HG03565 (cell line): ENCODE results near the gene MAD1L1.

Source experiments
- ATAC-seq: cut with Tn5 transposase; IDR thresholded peaks from one replicate; pipeline ENCODE4 v1.9.1; 2021; ENCODE audit warnings: mild to moderate bottlenecking, moderate library complexity; ENCODE audit not compliant: unreplicated experiment

MAD1L1 gene

DNA sequence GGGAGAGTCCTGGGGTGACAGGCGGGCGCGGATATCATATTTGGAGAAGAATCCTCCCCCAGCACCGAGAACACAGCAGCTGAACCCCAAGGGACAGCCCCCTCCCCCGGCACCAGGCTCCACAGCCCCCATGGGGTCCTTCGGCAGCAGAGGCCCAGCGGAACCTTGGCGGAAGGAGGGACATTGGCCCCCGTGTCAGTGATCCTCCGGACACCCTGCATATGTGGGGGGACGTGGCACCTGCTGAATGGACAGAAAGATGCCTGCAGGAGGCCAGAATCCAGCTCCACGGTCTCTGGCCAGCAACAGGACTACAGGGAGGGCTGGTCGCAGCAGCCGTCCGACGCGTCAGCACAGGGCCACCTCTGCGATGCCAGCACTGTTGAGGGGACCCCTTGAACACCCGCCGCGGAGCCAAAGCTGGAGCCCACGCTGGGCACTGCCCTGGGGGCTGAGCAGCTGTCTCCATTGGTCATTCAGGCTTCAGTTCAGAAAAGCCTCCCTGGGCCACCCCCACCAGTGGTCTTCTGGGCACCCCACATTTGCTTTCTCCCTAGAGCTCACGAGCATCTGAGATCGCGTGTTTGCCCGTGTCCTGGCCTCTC, 322.6 kb downstream of the MAD1L1 start:
- ATAC-seq: no peak

DNA sequence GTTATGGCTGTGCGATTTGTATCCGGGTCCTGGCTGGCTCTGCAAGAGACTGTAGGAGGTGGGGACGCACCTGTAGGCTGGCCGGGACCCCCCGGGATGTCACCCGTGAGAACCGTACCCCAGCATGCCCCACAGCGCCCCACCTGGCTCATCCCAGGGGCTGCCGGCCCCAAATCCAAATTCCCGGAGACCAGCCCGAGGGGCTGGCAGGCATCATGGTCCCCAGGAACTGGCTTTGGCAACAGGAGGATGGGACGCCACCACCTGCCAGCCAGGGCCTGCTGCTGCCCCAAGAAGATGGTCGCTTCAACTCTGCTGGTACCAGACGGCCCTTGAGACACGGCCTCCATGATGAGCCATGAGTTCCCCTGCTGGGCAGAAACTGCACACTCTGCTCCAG, 323.3 kb downstream of the MAD1L1 start:
- no peak for ATAC-seq

- ATAC-seq: no peak
Observed at GRCh38 chr7:1908823-1909420, 323.8 kb downstream of the MAD1L1 start.

DNA sequence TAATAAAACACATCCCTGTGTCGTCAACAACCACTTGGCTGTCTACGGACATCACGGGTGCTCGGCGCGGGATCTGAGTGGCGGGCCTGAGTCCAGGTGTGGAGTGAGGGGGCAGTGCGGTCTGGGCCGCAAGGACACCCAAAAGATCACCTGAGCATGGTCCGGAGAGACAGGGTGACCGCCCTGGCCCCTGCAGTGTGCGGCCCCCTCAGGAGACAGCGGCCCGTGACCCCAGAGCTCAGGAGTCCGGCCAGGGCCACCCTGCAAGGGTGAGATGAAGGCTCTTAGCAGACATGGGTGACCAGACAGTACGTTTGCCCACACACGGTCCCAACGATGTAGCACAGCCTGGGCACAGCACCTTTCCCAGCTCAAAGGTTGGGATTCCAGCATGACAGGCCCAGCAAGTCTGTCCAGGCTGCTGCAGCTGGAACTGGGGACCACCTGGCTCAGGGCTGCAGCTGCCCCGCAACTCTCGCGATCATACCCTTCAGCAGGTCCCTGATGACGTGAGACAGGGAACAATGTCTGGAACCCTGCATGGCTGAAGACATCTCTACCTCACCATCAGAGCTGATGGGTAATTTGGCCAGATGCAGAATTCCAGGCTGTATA, 324.9 kb downstream of the MAD1L1 start:
- no peak for ATAC-seq

DNA sequence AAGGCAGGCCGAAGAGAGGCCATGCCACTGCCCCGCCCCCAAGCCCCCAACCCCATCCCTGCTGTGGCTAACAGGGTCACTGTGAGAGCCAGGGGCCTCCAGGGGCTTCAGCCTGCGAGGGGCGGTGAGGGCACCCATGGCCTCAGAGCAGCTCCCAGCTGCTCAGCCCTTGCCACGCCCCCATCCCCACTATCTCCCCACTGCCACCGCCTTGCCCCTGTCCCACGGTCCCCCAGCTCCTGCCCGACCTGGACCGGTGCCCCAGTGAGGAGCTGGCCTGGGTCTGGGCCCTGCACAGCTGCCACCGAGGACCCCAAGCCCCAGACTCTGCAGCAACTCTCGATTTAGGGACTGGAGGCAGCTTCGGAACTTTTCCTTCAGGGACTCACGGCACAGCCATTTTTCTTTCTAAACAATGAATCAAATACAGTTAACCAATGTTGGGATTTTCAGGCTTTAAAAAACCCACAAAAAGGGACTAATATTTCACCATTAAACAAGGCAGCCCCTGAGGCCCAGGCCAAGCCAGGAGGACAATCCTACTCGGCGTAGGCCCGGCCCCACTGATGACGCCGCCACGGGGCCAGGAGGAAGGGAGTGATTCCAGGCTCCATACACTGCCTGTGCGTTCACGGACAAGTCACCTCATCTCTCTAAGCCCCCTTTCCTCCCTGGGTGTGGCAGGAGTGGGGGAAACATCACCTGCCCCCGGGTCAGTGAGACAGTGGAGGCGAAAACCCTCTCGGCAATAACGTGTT, 325.6 kb downstream of the MAD1L1 start:
- ATAC-seq: no peak

DNA sequence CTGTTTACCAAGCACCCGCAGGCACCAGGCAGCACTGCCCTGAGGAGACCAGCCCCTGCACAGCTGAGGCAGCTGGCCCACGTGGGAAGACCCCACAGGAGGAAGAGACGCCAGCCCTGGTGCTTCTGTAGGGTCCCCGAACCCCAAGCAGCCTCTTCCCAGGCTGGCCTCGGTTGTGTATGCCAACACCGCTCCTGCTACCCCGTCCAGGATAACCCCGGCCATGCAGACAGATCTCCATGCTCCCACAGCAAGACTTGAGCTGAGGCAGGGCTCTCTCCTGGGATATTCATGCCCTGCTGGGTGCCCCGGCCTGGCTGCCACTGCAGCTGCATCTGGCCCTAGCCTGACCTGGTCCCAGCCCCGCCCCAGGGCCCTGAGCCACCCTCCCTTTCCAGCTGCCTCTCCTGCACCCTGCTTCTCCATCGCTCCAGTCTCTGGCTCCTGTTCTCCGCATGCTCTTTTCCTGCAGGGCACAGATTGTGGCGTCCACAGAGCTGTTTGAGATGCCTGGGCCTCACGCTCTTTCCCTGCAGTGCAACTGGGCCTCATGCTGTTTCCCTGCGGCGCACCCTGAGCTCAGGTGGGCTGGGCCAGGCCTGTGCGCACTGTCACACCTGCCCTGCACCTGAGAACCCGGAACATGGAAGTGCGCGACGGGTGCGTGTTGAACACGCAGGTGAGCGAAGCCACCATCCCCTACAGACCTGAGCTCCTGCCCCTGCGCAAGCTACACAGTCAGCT, 326.5 kb downstream of the MAD1L1 start:
- ATAC-seq: no peak

DNA sequence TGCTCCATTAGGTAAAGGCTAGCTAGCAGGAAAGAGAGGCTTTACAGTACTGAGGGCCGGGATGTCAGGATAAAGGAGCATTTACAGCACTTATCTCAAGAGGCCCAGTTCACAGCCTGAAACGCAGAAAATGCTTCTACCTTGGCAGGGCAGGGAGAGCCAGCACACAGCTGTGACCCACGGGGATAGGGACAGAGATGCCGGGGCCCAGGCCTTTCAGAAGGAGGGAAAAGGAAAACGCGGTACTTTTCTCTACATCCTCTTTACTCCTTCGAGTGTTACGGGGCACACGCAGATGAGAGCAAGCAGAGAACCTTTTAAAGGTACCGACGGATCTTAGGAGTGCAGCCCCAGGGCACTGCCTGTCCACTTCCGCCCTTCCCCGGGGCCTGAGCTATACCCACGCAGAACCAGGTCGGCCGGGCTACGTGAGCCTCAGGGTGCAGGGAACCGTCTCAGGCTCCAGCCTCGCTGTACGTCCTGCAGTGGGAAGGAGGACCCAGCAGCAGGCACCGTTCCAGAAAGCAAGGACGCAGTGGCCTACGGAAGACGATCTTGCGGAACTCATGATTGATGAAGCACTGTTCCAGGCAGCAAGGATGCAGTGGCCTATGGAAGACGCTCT, 330.4 kb downstream of the MAD1L1 start:
- ATAC-seq: no peak

- no peak for ATAC-seq
Observed at GRCh38 chr7:1901431-1902210, 331.1 kb downstream of the MAD1L1 start.

DNA sequence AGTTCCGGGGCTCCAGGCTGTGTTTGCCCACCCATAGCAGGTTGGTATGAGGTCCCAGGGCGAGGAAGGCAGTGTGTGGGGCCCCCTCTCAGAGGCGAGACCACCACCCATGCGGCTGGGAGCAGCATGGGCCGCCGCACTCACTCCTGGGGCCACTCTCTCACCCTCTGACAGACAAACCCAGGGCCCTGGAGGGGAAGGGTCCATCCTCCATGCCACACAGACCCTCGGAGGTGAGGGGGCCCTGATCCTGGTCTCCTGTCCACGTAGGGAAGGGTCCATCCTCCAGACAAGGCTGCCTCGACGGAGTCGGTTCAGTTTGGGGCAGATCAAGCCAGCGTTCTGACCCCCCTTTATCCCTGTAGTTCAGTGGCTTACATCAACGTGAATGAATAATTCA, 331.9 kb downstream of the MAD1L1 start:
- no peak for ATAC-seq

- ATAC-seq: no peak
Observed at GRCh38 chr7:1899951-1900762, 332.6 kb downstream of the MAD1L1 start.

GRCh38 chr7:1899196-1899595, 333.5 kb downstream of the MAD1L1 start:
- ATAC-seq: no peak

DNA sequence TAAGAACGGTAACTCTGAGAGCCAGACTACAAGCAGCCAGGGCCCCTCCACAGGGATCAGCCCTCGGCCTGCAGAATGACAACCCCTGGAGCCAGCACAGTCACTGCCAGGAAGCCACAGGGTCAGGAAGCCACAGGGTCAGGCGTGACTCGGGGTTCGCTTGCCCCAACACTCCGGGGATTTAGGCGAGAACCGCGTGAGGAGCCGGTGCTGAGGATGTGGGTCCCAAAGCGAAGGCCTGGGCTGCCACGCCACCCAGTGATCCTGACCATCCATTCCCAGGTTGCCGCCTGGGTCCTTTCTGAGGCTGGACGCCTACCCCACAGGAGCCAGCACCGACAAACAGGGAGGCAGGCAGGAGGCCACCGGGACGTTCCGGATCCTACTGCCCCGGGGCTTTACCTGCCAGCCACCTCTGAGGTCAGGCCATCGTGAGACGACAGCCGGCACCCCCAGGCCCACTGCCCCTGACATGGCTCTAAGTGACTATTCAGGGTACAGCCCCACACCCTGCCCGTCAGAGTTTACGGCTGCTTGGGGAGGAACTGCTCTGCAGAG, 334.0 kb downstream of the MAD1L1 start:
- ATAC-seq: no peak

GRCh38 chr7:1897861-1898627, 334.7 kb downstream of the MAD1L1 start:
- no peak for ATAC-seq

GRCh38 chr7:1897076-1897860, 335.5 kb downstream of the MAD1L1 start:
- no peak for ATAC-seq

DNA sequence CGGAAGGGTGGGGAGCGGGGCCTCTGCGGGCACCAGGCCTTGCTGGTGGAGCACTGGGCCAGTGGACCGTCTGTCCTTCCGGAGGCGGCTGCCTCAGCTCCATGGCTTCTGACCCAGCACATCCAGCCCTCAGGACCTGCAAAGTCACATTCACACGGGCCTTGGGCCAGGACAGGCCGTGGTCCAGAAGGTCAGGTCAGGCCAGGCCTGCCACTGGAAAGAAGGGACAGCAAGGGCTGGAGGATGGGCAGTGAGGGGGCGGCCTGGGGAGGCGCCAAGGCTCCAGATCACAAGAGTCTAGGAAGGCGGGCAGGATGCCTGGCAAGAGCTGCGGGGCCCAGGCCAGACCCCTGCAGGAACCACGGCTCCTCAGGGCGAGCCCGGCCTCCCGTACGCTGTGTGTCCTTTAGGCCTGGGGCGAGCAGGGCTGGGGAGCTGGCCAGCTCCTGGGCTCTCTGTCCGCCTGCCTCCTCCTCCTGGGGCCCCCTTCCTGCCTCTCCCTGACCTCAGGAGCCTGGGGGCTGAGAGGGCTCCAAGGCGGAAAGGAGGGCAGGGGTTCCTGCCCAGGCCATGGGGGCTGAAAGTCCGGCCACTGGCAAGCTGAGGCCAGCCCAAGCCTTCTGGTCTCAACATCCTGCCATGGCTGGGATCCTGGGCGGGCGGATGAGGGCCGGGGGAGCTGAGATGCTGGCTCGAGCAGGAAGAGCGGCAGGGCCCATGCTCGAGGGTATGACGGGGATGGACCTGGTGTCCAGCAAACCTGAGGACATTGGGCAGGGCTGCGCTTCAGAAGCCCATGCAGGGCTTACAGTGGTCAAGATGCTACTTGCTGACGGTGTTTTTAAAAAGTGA, 336.9 kb downstream of the MAD1L1 start:
- no peak for ATAC-seq

- no peak for ATAC-seq
Observed at GRCh38 chr7:1894906-1895663, 337.7 kb downstream of the MAD1L1 start.
